SJCRH30 (cell line): Measurements from ENCODE around the gene C2orf76. TPM values are rescaled to one million over a fixed set of nuclear protein-coding genes. Genes with fewer than 3 reads are reported as not detected.

Source experiments
- total RNA-seq: library from RNA; depleted of rRNA; stranded (reverse); fragments of >200 nt; shearing (Covaris generic); gene quantifications from 2 replicates; pipeline ENCODE4 v1.2.3, GENCODE V29; 2014; rRNA removed

C2orf76 gene
- total RNA-seq, 1 experiment from 2014 or later, result 7.0 TPM

Other genes with a start within 250 kb of the C2orf76 start
- not detected in 2 replicates for gene C1QL2, start 208.1 kb downstream of the C2orf76 start, total RNA-seq
- 2.2 and 2.6 TPM in 2 replicates for gene STEAP3, start 143.0 kb downstream of the C2orf76 start, total RNA-seq
- 326 and 328 TPM in 2 replicates for gene DBI, start 143 bp upstream of the C2orf76 start, total RNA-seq
- gene TMEM37, start 65.0 kb upstream of the C2orf76 start, total RNA-seq, result 0.28 and 0.67 TPM in 2 replicates
- gene SCTR, start 157.6 kb upstream of the C2orf76 start, total RNA-seq, result not detected in 2 replicates
- not detected in 2 replicates for gene CFAP221, start 177.6 kb upstream of the C2orf76 start, total RNA-seq